Transverse colon (tissue), 4 donors: ENCODE data around the gene APCDD1L. TPM values are rescaled to one million over a fixed set of nuclear protein-coding genes. Genes with fewer than 3 reads are reported as not detected.

Experiments
- DNase-seq: peaks from one replicate; pipeline ENCODE4 v3.0.0-alpha.2; 2019
- H3K27ac ChIP-seq, 4 donors: fragments of 200-600 bp; sonication (generic); 2 replicates each; pipeline ENCODE4 v1.5.1; 2016 to 2018; ENCODE audit warnings: inconsistent platforms in 4 of 4
- H3K27me3 ChIP-seq: fragments of 200-600 bp; sonication (generic); 2 replicates; pipeline ENCODE4 v1.5.1; 2017; ENCODE audit warnings: inconsistent platforms
- H3K36me3 ChIP-seq, 4 donors: fragments of 200-600 bp; sonication (generic); 2 replicates each; pipeline ENCODE4 v1.5.1; 2017 to 2019; ENCODE audit warnings: inconsistent platforms in 4 of 4
- H3K4me1 ChIP-seq, 4 donors: fragments of 200-600 bp; sonication (generic); 2 replicates each; pipeline ENCODE4 v1.5.1; 2017 to 2020; ENCODE audit warnings: inconsistent platforms in 4 of 4
- H3K4me3 ChIP-seq, 4 donors: fragments of 200-600 bp; sonication (generic); 1 replicate in 1 of 4; 2 replicates in 3 of 4; pipeline versions ENCODE4 v1.5.1 to v1.6.1; 2017 to 2019; ENCODE audit warnings: inconsistent platforms in 4 of 4
- H3K9me3 ChIP-seq, 2 donors: fragments of 200-600 bp; sonication (generic); 2 replicates each; pipeline ENCODE4 v1.5.1; 2017 to 2019; ENCODE audit warnings: inconsistent platforms in 2 of 2
- CTCF ChIP-seq, 5 experiments: fragments of 200-600 bp in 3 of 5; fragments of 450-650 bp in 2 of 5; sonication (generic) in 3 of 5; IDR thresholded peaks; 1 replicate in 2 of 5; 2 replicates in 3 of 5; pipeline ENCODE4 v1.5.1; 2016 to 2017; ENCODE audit warnings: antibody characterized with exemption in 5 of 5, inconsistent platforms in 3 of 5, mild to moderate bottlenecking in 2 of 5, moderate library complexity in 1 of 5
- EP300 ChIP-seq: sonication (generic); formaldehyde crosslinking; IDR thresholded peaks from one replicate; pipeline ENCODE4 v1.6.1; 2017; ENCODE audit warnings: antibody characterized with exemption, low read depth
- POLR2A ChIP-seq: fragments of 450-650 bp; IDR thresholded peaks from one replicate; pipeline ENCODE4 v1.6.1; 2016; ENCODE audit warnings: antibody characterized with exemption, mild to moderate bottlenecking, moderate library complexity
- POLR2AphosphoS5 ChIP-seq, 3 donors: sonication (generic); formaldehyde crosslinking; IDR thresholded peaks; one replicate each; pipeline ENCODE4 v1.6.1; 2016; ENCODE audit warnings: antibody characterized with exemption in 3 of 3
- WGBS, 2 donors: methylation state at CpG; one replicate each; pipeline ENCODE4 v1.1.5; 2018; ENCODE audit warnings: low coverage in 1 of 2; 5-methylcytosine and 5-hydroxymethylcytosine counted together
- in situ Hi-C, 4 donors: fragments of 200-750 bp; cut with MboI; loops; one replicate each; pipeline versions ENCODE4 v1.15.0 to v1.15.1; 2017; ENCODE audit warnings: low sequenced_read_pairs in 3 of 4, low pct_ligation_motif_present in 1 of 4, low pct_unique_long_range_greater_than_20kb in 1 of 4
- intact Hi-C: fragments of 100-400 bp; cut with DNase I; formaldehyde crosslinking; loops from one replicate; pipeline ENCODE4 v1.15.1; 2023; ENCODE audit warnings: low total_unique reads
- total RNA-seq, 4 donors: library from RNA; depleted of rRNA; stranded (reverse); fragments of >200 nt; gene quantifications; one replicate each; pipeline ENCODE4 v1.1.0, GENCODE V29; 2016

APCDD1L gene
- total RNA-seq, 4 donors from 2014 or later: 0.16 TPM; not detected in 3

GRCh38 chr20:58444746-58445255 lies 70.4 kb downstream of the APCDD1L start:
- intact Hi-C loops: loop anchor here (10.0 kb wide), 1 partner anchor 130 kb away; no protein-coding TSS in a partner anchor
- TF ChIP-seq POLR2A (no peak), POLR2AphosphoS5 (IDR thresholded peaks at IDR 0.05) (no peak), CTCF (IDR thresholded peaks at IDR 0.05) (no peak), EP300 (no peak)
- H3K9me3 ChIP-seq: no peaks in the 10 kb centered on the region

GRCh38 chr20:58441723-58442122 lies 73.5 kb downstream of the APCDD1L start:
- in situ Hi-C loops: loop anchor here in 2 of 4 donors (10.0 kb wide), 2 partner anchors 197 to 207 kb away; no protein-coding TSS in a partner anchor
- intact Hi-C loops: loop anchor here (10.0 kb wide), 1 partner anchor 127 kb away; no protein-coding TSS in a partner anchor
- TF ChIP-seq POLR2A: no peak
- TF ChIP-seq EP300: no peak
- DNase-seq: no peak
- Histone ChIP-seq H3K27ac (no peak overlapping the region), H3K9me3 (no peaks in the 10 kb centered on the region), H3K4me1 (peaks cover 0 to 10% (median 4%) of the 10 kb centered on the region in 4 donors), H3K36me3 (peaks cover 0 to 17% (median 4%) of the 10 kb centered on the region in 4 donors), H3K4me3 (no peak overlapping the region), H3K27me3 (no peaks in the 10 kb centered on the region)

More at GRCh38 chr20:58444746-58445255, 70.4 kb downstream of the APCDD1L start:
- no peak for DNase-seq
- H3K36me3 ChIP-seq: peaks cover 0 to 17% (median 4%) of the 10 kb centered on the region in 4 donors
- WGBS, 2 donors: 82 to 94% methylated on average over 5 of the region's 5 CpGs
- no peak overlapping the region for H3K27ac ChIP-seq
- no peak overlapping the region for H3K4me3 ChIP-seq
- peaks cover 0 to 7% (median 2%) of the 10 kb centered on the region in 4 donors for H3K4me1 ChIP-seq
- in situ Hi-C loops: loop anchor here in 2 of 4 donors (10.0 kb wide), 2 partner anchors 200 to 210 kb away; no protein-coding TSS in a partner anchor
- H3K27me3 ChIP-seq: no peaks in the 10 kb centered on the region

GRCh38 chr20:58440021-58440767 lies 75.0 kb downstream of the APCDD1L start:
- intact Hi-C loops: loop anchor here (10.0 kb wide), 1 partner anchor 125 kb away; no protein-coding TSS in a partner anchor
- in situ Hi-C loops: loop anchor here in 2 of 4 donors (10.0 kb wide), 2 partner anchors 195 to 205 kb away; no protein-coding TSS in a partner anchor

GRCh38 chr20:58438970-58439808 lies 76.0 kb downstream of the APCDD1L start:
- WGBS, 2 donors: 77 to 88% methylated on average over 3 to 5 of the region's 5 CpGs
- H3K27ac ChIP-seq: peak overlapping the region in 1 of 4 donors; percentile 21
- intact Hi-C loops: no loop called here

More at GRCh38 chr20:58440021-58440767, 75.0 kb downstream of the APCDD1L start:
- DNase-seq: no peak
- H3K9me3 ChIP-seq: no peaks in the 10 kb centered on the region
- WGBS, 2 donors: 79 to 95% methylated on average over 3 to 5 of the region's 5 CpGs
- no peak overlapping the region for H3K4me3 ChIP-seq
- no peak for TF ChIP-seq POLR2A
- H3K27me3 ChIP-seq: no peaks in the 10 kb centered on the region
- H3K4me1 ChIP-seq: peaks cover 0 to 20% (median 5%) of the 10 kb centered on the region in 4 donors
- H3K36me3 ChIP-seq: peaks cover 0 to 17% (median 4%) of the 10 kb centered on the region in 4 donors
- H3K27ac ChIP-seq: peak overlapping the region in 1 of 4 donors; percentile 21

More at GRCh38 chr20:58438970-58439808, 76.0 kb downstream of the APCDD1L start:
- no peak for TF ChIP-seq EP300
- no peak for TF ChIP-seq POLR2AphosphoS5 (IDR thresholded peaks at IDR 0.05)
- TF ChIP-seq POLR2A: no peak
- TF ChIP-seq CTCF (IDR thresholded peaks at IDR 0.05): no peak
- in situ Hi-C loops: no loop called here
- Histone ChIP-seq H3K4me3 (no peak overlapping the region), H3K36me3 (peaks cover 0 to 11% (median 2%) of the 10 kb centered on the region in 4 donors), H3K4me1 (peaks cover 0 to 30% (median 7%) of the 10 kb centered on the region in 4 donors), H3K9me3 (no peaks in the 10 kb centered on the region), H3K27me3 (no peaks in the 10 kb centered on the region)
- no peak for DNase-seq
